ENCODE data around the gene VMAC.

DNA sequence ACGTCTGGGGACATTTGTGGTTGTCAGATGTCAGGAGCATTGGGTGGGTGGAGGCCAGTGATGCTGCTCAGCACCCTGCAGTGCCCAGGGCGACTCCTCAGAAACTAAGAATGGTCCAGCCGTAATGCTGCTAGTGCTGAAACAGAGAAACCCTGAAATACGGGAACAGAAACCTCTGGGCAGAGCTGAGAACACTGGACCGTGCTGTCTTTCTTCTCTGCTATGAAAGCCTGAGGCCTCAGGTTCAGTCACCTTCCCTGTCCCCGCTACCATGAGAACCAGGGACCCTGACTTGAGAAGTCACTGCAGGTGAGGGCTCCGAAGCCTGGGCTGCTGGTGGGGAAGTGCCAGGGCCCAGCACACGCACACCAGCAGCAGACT is 22.8 kb downstream of the VMAC start:
- TF ChIP-seq, protein P1, sequence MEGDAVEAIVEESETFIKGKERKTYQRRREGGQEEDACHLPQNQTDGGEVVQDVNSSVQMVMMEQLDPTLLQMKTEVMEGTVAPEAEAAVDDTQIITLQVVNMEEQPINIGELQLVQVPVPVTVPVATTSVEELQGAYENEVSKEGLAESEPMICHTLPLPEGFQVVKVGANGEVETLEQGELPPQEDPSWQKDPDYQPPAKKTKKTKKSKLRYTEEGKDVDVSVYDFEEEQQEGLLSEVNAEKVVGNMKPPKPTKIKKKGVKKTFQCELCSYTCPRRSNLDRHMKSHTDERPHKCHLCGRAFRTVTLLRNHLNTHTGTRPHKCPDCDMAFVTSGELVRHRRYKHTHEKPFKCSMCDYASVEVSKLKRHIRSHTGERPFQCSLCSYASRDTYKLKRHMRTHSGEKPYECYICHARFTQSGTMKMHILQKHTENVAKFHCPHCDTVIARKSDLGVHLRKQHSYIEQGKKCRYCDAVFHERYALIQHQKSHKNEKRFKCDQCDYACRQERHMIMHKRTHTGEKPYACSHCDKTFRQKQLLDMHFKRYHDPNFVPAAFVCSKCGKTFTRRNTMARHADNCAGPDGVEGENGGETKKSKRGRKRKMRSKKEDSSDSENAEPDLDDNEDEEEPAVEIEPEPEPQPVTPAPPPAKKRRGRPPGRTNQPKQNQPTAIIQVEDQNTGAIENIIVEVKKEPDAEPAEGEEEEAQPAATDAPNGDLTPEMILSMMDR (IDR thresholded peaks at IDR 0.05; ENCODE audit: insufficient read depth, low read length, poor library complexity, severe bottlenecking): no peak
- TF ChIP-seq EZH2phosphoT487 (conservative IDR thresholded peaks at IDR 0.05; ENCODE audit: low read length): no peak
